ENCODE measurements around the gene RASL12.
A peak's percentile ranks its signal among the peaks of the same experiment; 100 is the strongest.
"Not testable (repeated sequence)": the region's sequence is repeated elsewhere in the genome, so short reads cannot be mapped to it uniquely, and the experiment has no call there.

Gene RASL12

DNA sequence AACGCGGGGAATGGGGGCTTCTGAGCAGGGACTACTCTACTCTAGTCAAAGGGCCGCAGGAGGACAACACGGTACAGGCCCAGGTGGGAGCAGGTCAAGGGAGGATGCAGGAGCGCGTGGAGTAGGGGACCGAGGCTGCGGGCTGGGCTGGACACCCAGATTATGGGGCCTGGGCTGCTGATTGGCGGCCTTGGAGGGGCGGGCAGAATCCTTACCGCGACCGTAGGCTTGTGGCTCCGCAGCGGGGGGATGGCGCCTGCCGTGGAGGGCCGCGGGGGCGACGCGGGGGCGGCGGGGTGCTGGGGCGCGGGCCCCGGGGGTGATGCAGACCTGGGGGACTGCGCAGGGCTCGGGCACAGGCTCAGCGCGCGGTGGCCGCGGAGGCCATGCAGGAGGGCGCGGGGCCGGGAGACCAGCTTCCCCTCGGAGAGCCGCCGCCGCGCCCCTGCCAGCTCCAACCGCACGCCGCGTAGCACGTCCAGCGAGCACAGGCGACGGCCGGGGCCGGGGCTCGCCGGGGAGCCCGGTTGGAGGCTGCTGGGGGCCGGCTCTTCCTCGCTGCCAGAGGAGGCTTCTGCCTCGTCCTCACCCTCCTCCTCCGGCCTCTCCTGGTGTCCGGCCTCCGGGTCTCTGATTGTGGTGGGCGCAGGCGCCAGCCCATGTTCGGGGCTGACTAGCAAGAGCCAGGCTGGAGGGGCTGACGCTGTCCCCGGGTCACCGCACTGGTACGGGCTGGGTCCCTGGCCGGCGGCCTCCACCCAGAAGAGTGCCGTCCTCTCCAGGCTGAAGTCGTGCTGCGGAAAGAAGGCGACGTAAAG is 34.3 kb upstream of the RASL12 start:
- H3K27ac ChIP-seq: no peak overlapping the region
- TF ChIP-seq, protein P1, sequence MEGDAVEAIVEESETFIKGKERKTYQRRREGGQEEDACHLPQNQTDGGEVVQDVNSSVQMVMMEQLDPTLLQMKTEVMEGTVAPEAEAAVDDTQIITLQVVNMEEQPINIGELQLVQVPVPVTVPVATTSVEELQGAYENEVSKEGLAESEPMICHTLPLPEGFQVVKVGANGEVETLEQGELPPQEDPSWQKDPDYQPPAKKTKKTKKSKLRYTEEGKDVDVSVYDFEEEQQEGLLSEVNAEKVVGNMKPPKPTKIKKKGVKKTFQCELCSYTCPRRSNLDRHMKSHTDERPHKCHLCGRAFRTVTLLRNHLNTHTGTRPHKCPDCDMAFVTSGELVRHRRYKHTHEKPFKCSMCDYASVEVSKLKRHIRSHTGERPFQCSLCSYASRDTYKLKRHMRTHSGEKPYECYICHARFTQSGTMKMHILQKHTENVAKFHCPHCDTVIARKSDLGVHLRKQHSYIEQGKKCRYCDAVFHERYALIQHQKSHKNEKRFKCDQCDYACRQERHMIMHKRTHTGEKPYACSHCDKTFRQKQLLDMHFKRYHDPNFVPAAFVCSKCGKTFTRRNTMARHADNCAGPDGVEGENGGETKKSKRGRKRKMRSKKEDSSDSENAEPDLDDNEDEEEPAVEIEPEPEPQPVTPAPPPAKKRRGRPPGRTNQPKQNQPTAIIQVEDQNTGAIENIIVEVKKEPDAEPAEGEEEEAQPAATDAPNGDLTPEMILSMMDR (conservative IDR thresholded peaks at IDR 0.05): no peak; the same call in 1 of the 2 replicates

DNA sequence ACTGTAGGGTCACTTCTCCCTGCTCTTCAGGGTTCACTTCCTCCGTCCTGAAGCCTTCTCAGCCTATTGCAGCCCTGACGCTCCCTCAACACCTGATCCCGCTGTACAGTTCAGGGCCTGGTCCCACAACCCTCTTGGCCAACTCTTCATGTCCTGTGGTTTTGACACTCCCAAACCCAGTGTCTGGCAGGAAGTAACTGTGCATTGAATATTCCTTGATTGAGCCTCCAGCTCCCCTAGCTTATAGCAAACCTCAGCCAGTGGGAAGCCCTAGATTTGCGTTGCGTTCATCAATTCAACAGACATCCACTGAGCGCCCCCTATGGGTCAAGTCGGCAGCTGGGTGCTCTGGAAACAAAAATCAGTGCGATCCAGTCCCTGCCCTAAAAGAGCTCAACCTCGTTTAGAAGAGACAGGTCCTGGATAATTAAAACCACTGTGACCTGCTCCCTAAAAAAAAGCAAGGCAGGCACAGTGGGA is 33.7 kb upstream of the RASL12 start:
- H3K27ac ChIP-seq: no peak overlapping the region
- TF ChIP-seq, protein P1 (conservative IDR thresholded peaks at IDR 0.05): peak; percentile 66

- H3K27ac ChIP-seq: no peak overlapping the region
- TF ChIP-seq, protein P1 (conservative IDR thresholded peaks at IDR 0.05): no peak
Measured at GRCh38 chr15:65100442-65100841, 32.7 kb upstream of the RASL12 start.

DNA sequence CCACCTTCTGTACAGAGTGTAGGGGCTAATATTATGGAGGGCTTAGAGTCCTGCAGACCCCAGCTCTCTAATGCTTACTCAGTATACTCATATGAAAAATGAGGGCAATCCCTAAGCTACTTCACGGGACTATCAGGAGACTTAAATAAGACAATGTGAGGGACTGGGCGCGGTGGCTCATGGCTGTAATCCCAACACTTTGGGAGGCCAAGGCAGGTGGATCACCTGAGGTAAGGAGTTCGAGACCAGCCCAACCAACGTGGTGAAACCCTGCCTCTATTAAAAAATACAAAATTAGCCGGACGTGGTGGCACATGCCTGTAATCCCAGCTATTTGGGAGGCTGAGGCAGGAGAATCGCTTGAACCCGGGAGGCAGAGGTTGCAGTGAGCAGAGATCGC is 32.0 kb upstream of the RASL12 start:
- H3K27ac ChIP-seq: not testable (repeated sequence)

- TF ChIP-seq, protein P1 (conservative IDR thresholded peaks at IDR 0.05): no peak
Measured at GRCh38 chr15:65099336-65099735, 31.5 kb upstream of the RASL12 start.

GRCh38 chr15:65097651-65098263 is 30.0 kb upstream of the RASL12 start:
- TF ChIP-seq, protein P1 (conservative IDR thresholded peaks at IDR 0.05): no peak
- no peak overlapping the region for H3K27ac ChIP-seq

More at GRCh38 chr15:65099336-65099735, 31.5 kb upstream of the RASL12 start:
- H3K27ac ChIP-seq: no peak overlapping the region

GRCh38 chr15:65096481-65097385 is 28.9 kb upstream of the RASL12 start:
- TF ChIP-seq, protein P1 (conservative IDR thresholded peaks at IDR 0.05): no peak
- no peak overlapping the region for H3K27ac ChIP-seq

Measured in VCaP (cell line).